ENCODE measurements around the gene KBTBD4.
"Not testable (repeated sequence)": the region's sequence is repeated elsewhere in the genome, so short reads cannot be mapped to it uniquely, and the experiment has no call there.

DNA sequence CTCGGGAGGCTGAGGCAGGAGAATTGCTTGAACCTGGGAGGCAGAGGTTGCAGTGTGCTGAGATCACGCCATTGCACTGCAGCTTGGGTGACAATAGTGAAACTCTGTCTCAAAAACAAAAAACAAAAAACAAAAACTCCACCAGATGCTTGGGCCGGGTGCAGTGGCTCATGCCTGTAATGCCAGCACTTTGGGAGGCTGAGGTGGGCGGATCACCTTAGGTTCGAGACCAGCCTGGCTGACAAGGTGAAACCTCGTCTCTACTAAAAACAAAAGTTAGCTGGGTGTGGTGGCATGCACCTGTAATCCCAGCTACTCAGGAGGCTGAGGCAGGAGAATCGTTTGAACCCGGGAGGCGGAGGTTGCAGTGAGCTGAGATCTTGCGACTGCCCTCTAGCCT is 14.4 kb downstream of the KBTBD4 start:
- TF ChIP-seq, protein P1, sequence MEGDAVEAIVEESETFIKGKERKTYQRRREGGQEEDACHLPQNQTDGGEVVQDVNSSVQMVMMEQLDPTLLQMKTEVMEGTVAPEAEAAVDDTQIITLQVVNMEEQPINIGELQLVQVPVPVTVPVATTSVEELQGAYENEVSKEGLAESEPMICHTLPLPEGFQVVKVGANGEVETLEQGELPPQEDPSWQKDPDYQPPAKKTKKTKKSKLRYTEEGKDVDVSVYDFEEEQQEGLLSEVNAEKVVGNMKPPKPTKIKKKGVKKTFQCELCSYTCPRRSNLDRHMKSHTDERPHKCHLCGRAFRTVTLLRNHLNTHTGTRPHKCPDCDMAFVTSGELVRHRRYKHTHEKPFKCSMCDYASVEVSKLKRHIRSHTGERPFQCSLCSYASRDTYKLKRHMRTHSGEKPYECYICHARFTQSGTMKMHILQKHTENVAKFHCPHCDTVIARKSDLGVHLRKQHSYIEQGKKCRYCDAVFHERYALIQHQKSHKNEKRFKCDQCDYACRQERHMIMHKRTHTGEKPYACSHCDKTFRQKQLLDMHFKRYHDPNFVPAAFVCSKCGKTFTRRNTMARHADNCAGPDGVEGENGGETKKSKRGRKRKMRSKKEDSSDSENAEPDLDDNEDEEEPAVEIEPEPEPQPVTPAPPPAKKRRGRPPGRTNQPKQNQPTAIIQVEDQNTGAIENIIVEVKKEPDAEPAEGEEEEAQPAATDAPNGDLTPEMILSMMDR (IDR thresholded peaks at IDR 0.05 in 4 of 5, conservative IDR thresholded peaks at IDR 0.05 in 1 of 5): not testable (repeated sequence)
- not testable (repeated sequence) for TF ChIP-seq POLR2A (IDR thresholded peaks at IDR 0.05)
